ENCODE results near the gene PAK4.
"Not testable (repeated sequence)": the region's sequence is repeated elsewhere in the genome, so short reads cannot be mapped to it uniquely, and the experiment has no call there.

PAK4 gene

GRCh38 chr19:39211731-39212374 is 86.3 kb downstream of the PAK4 start:
- DNase-seq: no peak

- DNase-seq: no peak
These were observed 86.8 kb downstream of the PAK4 start for GRCh38 chr19:39212375-39212742.

- not testable (repeated sequence) for DNase-seq
These were observed 89.7 kb downstream of the PAK4 start for GRCh38 chr19:39215323-39215722.

DNA sequence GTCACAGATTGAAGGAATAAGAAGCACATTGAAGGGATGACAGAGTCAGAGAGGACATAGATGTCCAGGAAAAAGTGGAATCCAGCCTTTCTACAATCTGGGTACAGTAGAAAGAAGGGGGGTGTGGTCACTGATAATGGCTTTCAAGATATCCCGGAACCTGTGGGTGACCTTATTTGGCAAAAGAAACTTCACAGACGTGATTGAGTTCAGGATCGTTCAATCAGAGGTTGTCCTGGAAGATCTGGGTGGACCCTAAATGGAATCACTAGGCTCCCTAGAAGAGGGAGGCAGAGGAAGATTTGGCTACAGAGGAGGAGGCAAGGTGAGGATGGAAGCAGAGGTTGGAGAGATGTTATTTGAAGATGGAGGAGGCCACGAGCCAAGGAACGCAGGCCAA is 91.5 kb downstream of the PAK4 start:
- DNase-seq: no peak

- no peak for DNase-seq
These were observed 92.8 kb downstream of the PAK4 start for GRCh38 chr19:39218230-39219007.

DNA sequence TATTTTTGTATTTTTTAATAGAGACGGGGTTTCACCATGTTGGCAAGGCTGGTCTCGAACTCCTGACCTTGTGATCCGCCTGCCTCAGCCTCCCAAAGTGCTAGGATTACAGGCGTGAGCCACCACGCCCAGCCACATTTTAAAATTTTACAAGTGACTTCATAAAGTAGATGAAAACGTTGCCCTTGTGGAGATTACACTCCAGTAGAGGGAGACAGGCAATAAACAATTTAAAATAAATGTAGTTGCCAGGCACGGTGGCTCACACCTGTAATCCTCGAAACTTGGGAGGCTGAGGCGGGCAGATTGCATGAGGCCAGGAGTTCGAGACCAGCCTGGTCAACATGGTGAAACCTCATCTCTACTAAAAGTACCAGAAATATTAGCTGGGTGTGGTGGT is 93.5 kb downstream of the PAK4 start:
- not testable (repeated sequence) for DNase-seq

DNA sequence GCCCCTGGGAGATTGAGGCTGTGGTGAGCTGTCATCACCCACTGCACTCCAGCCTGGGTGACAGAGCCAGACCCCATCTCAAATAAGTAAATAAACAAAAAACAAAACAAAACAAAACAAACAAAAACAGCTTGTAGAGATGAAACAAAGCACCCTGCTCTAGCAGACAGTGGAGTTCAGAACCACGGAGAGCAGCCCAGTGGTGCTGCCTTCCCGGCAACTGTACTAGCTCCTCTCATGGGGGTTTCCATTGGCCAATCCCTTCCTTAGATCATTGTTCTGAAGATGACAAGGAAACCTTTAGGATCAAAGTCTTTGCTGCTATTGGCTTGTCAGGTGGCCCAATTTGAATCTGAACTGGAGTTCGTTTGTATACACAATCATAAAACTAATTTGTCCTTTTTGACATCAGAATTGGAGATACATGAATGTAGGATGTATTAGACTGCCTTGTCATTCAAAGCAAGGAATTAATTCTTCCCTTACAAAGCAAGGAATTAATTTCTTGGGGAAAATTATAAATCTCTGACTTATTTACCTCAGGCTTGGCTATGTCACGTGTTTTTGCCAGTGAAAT is 98.2 kb downstream of the PAK4 start:
- DNase-seq: no peak

- no peak for DNase-seq
These were observed 99.3 kb downstream of the PAK4 start for GRCh38 chr19:39224910-39225309.
